HepG2 (cell line): ENCODE data around the gene STARD6. TPM values are rescaled to one million over a fixed set of nuclear protein-coding genes. Genes with fewer than 3 reads are reported as not detected.

Experiments used
- BHLHE40 ChIP-seq: IDR thresholded peaks from 2 replicates; pipeline ENCODE4 v1.6.1; 2011; ENCODE audit warnings: low read length, improper control_type of control experiment
- CEBPB ChIP-seq: IDR thresholded peaks from 2 replicates; pipeline ENCODE4 v1.6.1; 2011; ENCODE audit warnings: low read depth, low read length, improper control_type of control experiment, borderline replicate concordance
- ERF ChIP-seq: IDR thresholded peaks from 2 replicates; pipeline ENCODE4 v1.6.1; 2018; ENCODE audit warnings: missing biosample characterization, missing genetic modification reagents
- GATA4 ChIP-seq: sonication (generic); IDR thresholded peaks from 2 replicates; pipeline ENCODE4 v1.6.1; 2016; ENCODE audit warnings: antibody characterized with exemption, low read depth, borderline replicate concordance
- MAZ ChIP-seq, 2 experiments: sonication (generic) in 1 of 2; formaldehyde crosslinking in 1 of 2; IDR thresholded peaks; 2 replicates each; pipeline versions ENCODE4 v1.5.0 to v1.6.1; 2012 to 2020; ENCODE audit warnings: low read depth in 2 of 2, mild to moderate bottlenecking in 2 of 2, borderline replicate concordance in 1 of 2, improper control_type of control experiment in 1 of 2, low read length in 1 of 2, missing genetic modification reagents in 1 of 2, moderate library complexity in 1 of 2
- NFRKB ChIP-seq: fragments of 450-650 bp; IDR thresholded peaks from 2 replicates; pipeline ENCODE4 v1.6.1; 2017
- SIX4 ChIP-seq: sonication (generic); formaldehyde crosslinking; IDR thresholded peaks from 2 replicates; pipeline ENCODE4 v1.4.0; 2020; ENCODE audit warnings: missing genetic modification reagents
- SSRP1 ChIP-seq: IDR thresholded peaks from 2 replicates; pipeline ENCODE4 v1.6.1; 2016; ENCODE audit warnings: control low read depth
- ZNF256 ChIP-seq: sonication (generic); formaldehyde crosslinking; conservative IDR thresholded peaks from 2 replicates; pipeline ENCODE4 v1.4.0; 2020; ENCODE audit warnings: missing genetic modification reagents
- ZNF317 ChIP-seq: sonication (generic); formaldehyde crosslinking; IDR thresholded peaks from 2 replicates; pipeline ENCODE4 v1.5.0; 2020; ENCODE audit warnings: mild to moderate bottlenecking, missing genetic modification reagents
- ZNF670 ChIP-seq: sonication (generic); formaldehyde crosslinking; IDR thresholded peaks from 2 replicates; pipeline ENCODE4 v1.8.0; 2022; ENCODE audit warnings: mild to moderate bottlenecking, missing genetic modification reagents, borderline replicate concordance
- polyA plus RNA-seq, 8 experiments: library from polyadenylated mRNA; depleted of rRNA in 3 of 8; stranded (reverse) in 7 of 8; unstranded in 1 of 8; fragments of >200 nt; fragmentation: Illumina TruSeq in 4 of 8; extraction: Trizol in 4 of 8; gene quantifications; 2 replicates each; pipeline versions ENCODE4 v1.2.1 to v1.2.3, GENCODE V29; 2011 to 2016; ENCODE audit warnings: low read depth in 4 of 8, missing spikeins in 1 of 8, mixed read lengths in 1 of 8; ENCODE audit not compliant: insufficient read depth in 1 of 8
- total RNA-seq, 5 experiments: library from RNA; depleted of rRNA; stranded (reverse); fragments of >200 nt; fragmentation: Illumina TruSeq; extraction: Trizol; gene quantifications; 2 replicates each; pipeline ENCODE4 v1.2.3, GENCODE V29; 2016; ENCODE audit warnings: low read depth in 1 of 5
- TF ChIP-seq, protein P1 (sequence below): sonication (generic); formaldehyde crosslinking; conservative IDR thresholded peaks from 2 replicates; pipeline ENCODE4 v1.4.0; 2020; ENCODE audit warnings: mild to moderate bottlenecking, missing genetic modification reagents, moderate library complexity
- TF ChIP-seq, protein P2 (sequence below): sonication (generic); formaldehyde crosslinking; IDR thresholded peaks from 2 replicates; pipeline ENCODE4 v1.4.0; 2020; ENCODE audit warnings: mild to moderate bottlenecking, missing genetic modification reagents
- TF ChIP-seq, protein P3 (sequence below): sonication (generic); formaldehyde crosslinking; IDR thresholded peaks from 2 replicates; pipeline ENCODE4 v1.4.0; 2020; ENCODE audit warnings: mild to moderate bottlenecking, missing genetic modification reagents
- TF ChIP-seq, protein P4 (sequence below): sonication (generic); formaldehyde crosslinking; IDR thresholded peaks from 2 replicates; pipeline ENCODE4 v1.8.0; 2023; ENCODE audit warnings: mild to moderate bottlenecking, missing genetic modification reagents
- TF ChIP-seq, protein P5 (sequence below): sonication (generic); formaldehyde crosslinking; IDR thresholded peaks from 2 replicates; pipeline ENCODE4 v1.8.1; 2022; ENCODE audit warnings: low read depth, mild to moderate bottlenecking, missing genetic modification reagents

Gene STARD6
- total and polyA plus RNA-seq, 2 of the 13 experiments (the other 11 are each of a cell fraction or from before 2014, with no cell fraction given) = not detected

DNA sequence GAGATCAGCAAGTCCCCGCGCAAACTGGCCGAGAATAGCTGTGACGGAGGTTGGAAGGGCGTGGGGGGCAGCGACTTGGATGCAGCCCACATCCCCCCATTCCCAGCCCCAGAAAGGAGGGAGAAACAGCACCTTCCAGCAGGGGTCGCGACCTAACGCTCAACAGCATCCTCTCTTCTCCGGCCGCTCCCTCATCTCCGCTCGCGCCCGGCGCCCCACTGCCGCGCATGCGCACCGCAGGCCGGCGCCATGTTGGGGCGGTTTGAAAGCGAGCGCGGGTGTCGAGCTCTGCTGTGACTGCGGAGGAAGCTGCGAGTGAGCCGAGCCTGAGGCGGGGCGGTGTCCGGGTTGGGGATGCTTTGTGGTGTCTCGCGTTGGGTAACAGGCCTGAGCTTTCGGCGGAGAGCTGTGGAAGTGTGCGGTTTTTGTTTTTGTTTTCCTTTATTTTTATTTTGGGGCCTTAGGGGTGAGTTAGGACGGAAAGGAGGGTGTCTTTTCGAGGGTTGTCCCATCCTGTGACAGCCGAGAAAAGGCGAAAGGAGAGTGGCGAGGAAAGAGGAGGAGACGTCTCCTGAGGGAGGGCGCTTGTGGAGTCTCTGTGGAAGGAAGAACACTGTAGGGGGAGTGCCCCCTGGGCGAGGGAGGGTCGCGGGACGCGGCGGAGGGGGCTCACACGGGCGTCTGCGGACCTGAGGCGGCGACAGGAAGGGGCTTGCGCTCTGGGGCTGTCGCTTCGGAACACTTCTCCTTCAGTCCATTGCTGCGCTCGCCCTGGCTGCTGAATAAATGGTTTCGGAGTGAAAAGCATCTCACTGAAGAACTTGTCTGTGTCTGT, at the start of gene STARD6, which contains the start of gene C18orf54 (continued):
- TF ChIP-seq, protein P1, sequence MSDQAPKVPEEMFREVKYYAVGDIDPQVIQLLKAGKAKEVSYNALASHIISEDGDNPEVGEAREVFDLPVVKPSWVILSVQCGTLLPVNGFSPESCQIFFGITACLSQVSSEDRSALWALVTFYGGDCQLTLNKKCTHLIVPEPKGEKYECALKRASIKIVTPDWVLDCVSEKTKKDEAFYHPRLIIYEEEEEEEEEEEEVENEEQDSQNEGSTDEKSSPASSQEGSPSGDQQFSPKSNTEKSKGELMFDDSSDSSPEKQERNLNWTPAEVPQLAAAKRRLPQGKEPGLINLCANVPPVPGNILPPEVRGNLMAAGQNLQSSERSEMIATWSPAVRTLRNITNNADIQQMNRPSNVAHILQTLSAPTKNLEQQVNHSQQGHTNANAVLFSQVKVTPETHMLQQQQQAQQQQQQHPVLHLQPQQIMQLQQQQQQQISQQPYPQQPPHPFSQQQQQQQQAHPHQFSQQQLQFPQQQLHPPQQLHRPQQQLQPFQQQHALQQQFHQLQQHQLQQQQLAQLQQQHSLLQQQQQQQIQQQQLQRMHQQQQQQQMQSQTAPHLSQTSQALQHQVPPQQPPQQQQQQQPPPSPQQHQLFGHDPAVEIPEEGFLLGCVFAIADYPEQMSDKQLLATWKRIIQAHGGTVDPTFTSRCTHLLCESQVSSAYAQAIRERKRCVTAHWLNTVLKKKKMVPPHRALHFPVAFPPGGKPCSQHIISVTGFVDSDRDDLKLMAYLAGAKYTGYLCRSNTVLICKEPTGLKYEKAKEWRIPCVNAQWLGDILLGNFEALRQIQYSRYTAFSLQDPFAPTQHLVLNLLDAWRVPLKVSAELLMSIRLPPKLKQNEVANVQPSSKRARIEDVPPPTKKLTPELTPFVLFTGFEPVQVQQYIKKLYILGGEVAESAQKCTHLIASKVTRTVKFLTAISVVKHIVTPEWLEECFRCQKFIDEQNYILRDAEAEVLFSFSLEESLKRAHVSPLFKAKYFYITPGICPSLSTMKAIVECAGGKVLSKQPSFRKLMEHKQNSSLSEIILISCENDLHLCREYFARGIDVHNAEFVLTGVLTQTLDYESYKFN (CRISPR knock-in tag) = peak; percentile 28; the same call in 1 of the 2 replicates
- TF ChIP-seq SIX4 (CRISPR knock-in tag) (no peak), ZNF317 (CRISPR knock-in tag) (no peak), MAZ (IDR thresholded peaks at IDR 0.05; ENCODE audit: borderline replicate concordance, low read depth, low read length) (peak; percentile 39; the same call in 1 of the 2 replicates), MAZ (CRISPR knock-in tag; IDR thresholded peaks at IDR 0.05; ENCODE audit: low read depth) (peak; percentile 73), ERF (CRISPR knock-in tag) (no peak; the same call in 1 of the 2 replicates), BHLHE40 (no peak), SSRP1 (CRISPR knock-in tag) (no peak), NFRKB (no peak), ZNF256 (CRISPR knock-in tag) (no peak), ZNF670 (CRISPR knock-in tag) (no peak), CEBPB (no peak), GATA4 (no peak)
- TF ChIP-seq, protein P2, sequence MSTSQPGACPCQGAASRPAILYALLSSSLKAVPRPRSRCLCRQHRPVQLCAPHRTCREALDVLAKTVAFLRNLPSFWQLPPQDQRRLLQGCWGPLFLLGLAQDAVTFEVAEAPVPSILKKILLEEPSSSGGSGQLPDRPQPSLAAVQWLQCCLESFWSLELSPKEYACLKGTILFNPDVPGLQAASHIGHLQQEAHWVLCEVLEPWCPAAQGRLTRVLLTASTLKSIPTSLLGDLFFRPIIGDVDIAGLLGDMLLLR (CRISPR knock-in tag) = no peak
- TF ChIP-seq, protein P3, sequence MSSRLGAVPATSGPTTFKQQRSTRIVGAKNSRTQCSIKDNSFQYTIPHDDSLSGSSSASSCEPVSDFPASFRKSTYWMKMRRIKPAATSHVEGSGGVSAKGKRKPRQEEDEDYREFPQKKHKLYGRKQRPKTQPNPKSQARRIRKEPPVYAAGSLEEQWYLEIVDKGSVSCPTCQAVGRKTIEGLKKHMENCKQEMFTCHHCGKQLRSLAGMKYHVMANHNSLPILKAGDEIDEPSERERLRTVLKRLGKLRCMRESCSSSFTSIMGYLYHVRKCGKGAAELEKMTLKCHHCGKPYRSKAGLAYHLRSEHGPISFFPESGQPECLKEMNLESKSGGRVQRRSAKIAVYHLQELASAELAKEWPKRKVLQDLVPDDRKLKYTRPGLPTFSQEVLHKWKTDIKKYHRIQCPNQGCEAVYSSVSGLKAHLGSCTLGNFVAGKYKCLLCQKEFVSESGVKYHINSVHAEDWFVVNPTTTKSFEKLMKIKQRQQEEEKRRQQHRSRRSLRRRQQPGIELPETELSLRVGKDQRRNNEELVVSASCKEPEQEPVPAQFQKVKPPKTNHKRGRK = no peak
- TF ChIP-seq, protein P4, sequence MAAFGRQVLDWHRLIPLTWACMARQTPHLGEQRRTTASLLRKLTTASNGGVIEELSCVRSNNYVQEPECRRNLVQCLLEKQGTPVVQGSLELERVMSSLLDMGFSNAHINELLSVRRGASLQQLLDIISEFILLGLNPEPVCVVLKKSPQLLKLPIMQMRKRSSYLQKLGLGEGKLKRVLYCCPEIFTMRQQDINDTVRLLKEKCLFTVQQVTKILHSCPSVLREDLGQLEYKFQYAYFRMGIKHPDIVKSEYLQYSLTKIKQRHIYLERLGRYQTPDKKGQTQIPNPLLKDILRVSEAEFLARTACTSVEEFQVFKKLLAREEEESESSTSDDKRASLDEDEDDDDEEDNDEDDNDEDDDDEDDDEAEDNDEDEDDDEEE (CRISPR knock-in tag) = 0 out of 2 replicates have a peak, but pooled peaks have one; percentile 67
- TF ChIP-seq, protein P5, sequence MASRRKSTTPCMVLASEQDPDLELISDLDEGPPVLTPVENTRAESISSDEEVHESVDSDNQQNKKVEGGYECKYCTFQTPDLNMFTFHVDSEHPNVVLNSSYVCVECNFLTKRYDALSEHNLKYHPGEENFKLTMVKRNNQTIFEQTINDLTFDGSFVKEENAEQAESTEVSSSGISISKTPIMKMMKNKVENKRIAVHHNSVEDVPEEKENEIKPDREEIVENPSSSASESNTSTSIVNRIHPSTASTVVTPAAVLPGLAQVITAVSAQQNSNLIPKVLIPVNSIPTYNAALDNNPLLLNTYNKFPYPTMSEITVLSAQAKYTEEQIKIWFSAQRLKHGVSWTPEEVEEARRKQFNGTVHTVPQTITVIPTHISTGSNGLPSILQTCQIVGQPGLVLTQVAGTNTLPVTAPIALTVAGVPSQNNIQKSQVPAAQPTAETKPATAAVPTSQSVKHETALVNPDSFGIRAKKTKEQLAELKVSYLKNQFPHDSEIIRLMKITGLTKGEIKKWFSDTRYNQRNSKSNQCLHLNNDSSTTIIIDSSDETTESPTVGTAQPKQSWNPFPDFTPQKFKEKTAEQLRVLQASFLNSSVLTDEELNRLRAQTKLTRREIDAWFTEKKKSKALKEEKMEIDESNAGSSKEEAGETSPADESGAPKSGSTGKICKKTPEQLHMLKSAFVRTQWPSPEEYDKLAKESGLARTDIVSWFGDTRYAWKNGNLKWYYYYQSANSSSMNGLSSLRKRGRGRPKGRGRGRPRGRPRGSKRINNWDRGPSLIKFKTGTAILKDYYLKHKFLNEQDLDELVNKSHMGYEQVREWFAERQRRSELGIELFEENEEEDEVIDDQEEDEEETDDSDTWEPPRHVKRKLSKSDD = no peak; the same call in 1 of the 2 replicates
